ENCODE data around the gene ANKRD44.

GRCh38 chr2:197034292-197034691 lies 276.3 kb downstream of the ANKRD44 start:
- TF ChIP-seq, protein P1, sequence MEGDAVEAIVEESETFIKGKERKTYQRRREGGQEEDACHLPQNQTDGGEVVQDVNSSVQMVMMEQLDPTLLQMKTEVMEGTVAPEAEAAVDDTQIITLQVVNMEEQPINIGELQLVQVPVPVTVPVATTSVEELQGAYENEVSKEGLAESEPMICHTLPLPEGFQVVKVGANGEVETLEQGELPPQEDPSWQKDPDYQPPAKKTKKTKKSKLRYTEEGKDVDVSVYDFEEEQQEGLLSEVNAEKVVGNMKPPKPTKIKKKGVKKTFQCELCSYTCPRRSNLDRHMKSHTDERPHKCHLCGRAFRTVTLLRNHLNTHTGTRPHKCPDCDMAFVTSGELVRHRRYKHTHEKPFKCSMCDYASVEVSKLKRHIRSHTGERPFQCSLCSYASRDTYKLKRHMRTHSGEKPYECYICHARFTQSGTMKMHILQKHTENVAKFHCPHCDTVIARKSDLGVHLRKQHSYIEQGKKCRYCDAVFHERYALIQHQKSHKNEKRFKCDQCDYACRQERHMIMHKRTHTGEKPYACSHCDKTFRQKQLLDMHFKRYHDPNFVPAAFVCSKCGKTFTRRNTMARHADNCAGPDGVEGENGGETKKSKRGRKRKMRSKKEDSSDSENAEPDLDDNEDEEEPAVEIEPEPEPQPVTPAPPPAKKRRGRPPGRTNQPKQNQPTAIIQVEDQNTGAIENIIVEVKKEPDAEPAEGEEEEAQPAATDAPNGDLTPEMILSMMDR (conservative IDR thresholded peaks at IDR 0.05 in 1 of 2, IDR thresholded peaks at IDR 0.05 in 1 of 2; ENCODE audit: extremely low read depth in 1 of 2, insufficient read depth in 1 of 2, low read depth in 1 of 2, low read length in 2 of 2) = no peak
- TF ChIP-seq EZH2 (IDR thresholded peaks at IDR 0.05; ENCODE audit: borderline replicate concordance, low read length) = no peak

Measured in mammary epithelial cell (primary cell).